Measurements from ENCODE around the gene SSX2IP. TPM values are rescaled to one million over a fixed set of nuclear protein-coding genes. Genes with fewer than 3 reads are reported as not detected.

SSX2IP gene
- total RNA-seq, 6 experiments from 2014 or later: 78.3 to 128 (median 121) TPM

DNA sequence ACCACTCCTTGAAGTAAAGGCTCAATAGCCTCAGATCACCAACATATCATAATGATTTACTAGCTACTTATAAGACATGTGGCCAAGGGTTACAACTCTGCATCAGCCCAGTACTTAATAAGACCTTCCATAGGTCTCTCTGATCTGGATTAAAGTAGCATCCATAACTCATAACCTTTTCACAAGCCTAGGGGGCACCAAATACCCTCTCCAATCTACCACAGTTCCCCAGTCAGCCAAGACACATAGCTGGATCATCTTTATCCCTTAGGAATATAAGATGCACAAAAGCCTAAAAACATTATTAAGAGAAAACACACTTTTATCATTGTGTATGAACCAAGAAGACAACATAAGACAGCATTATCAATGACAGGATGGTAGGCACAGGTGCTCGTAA is 22.1 kb downstream of the SSX2IP start:
- no peak for DNase-seq
- Mint-ChIP-seq H3K27me3 (ENCODE audit: insufficient read depth) (no peaks in the 10 kb centered on the region), H3K9me3 (no peaks in the 10 kb centered on the region), H3K27ac (no peak overlapping the region), H3K4me3 (no peak overlapping the region), H3K36me3 (ENCODE audit: low read depth) (peaks cover 41% of the 10 kb centered on the region), H3K4me1 (ENCODE audit: low read depth) (peaks cover 42% of the 10 kb centered on the region)
- TF ChIP-seq, protein P1, sequence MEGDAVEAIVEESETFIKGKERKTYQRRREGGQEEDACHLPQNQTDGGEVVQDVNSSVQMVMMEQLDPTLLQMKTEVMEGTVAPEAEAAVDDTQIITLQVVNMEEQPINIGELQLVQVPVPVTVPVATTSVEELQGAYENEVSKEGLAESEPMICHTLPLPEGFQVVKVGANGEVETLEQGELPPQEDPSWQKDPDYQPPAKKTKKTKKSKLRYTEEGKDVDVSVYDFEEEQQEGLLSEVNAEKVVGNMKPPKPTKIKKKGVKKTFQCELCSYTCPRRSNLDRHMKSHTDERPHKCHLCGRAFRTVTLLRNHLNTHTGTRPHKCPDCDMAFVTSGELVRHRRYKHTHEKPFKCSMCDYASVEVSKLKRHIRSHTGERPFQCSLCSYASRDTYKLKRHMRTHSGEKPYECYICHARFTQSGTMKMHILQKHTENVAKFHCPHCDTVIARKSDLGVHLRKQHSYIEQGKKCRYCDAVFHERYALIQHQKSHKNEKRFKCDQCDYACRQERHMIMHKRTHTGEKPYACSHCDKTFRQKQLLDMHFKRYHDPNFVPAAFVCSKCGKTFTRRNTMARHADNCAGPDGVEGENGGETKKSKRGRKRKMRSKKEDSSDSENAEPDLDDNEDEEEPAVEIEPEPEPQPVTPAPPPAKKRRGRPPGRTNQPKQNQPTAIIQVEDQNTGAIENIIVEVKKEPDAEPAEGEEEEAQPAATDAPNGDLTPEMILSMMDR (IDR thresholded peaks at IDR 0.05): peak; percentile 56; the same call in 1 of the 2 replicates

DNA sequence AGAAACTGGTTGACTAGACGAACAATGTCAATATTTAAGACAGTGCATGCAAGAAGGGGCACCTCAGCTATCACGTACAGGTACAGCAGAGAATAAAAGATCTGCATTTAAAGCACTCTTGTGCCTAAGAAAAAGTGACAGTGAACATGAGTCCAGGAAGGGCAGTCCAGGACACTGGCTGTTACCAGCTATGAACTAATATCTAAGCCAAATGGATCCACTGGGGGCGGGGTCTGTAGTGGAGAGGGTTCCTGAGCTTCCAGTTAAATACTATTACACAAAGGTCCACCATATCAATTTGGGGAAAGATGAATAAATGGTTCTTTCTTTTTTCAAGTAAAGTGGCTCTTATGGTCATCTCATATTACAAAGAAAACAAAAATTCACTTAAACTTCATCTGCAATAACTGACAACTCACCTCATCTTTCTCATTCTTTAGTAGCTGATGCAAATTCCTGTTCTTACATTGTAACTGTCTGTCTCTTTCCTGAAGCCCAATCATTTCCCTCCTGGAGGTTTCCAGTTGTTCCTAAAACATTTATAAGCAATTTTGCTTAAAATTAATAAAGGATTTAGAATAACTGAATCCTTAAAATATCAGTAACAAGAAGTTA is 24.5 kb downstream of the SSX2IP start:
- Mint-ChIP-seq H3K4me1 (ENCODE audit: low read depth) (peaks cover 32% of the 10 kb centered on the region), H3K36me3 (ENCODE audit: low read depth) (peaks cover 37% of the 10 kb centered on the region), H3K27ac (peak overlapping the region; percentile 2; the same call in 1 of the 2 replicates), H3K27me3 (ENCODE audit: insufficient read depth) (no peaks in the 10 kb centered on the region), H3K4me3 (no peak overlapping the region), H3K9me3 (no peaks in the 10 kb centered on the region)
- TF ChIP-seq, protein P1 (IDR thresholded peaks at IDR 0.05): no peak
- no peak for DNase-seq

DNA sequence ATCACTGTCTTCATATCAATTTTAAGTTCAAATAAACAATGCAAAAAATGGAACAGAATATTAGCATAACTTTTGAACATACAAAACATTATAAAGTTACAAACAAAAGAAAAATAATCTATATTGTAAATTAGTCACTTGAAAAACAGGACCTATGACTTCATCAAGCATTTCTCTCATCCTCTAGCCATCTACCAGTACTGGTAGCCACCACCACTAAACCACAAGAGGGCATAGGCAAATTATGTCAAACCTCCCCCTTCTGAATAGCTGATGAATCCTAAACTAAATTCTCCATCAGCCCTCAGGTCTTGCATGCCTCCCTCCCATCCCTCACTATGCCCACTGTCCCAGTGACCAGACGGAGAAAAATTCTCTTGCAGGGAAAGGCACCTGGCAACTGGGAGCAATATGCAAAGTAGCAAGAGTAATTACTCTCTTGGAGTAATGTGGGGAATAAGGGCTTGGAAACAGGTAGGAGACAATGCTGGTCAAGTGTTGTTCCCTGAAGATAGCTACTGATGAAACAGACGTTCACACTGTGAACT is 37.1 kb downstream of the SSX2IP start:
- no peaks in the 10 kb centered on the region; the same call in 1 of the 2 replicates for H3K27me3 Mint-ChIP-seq (ENCODE audit: insufficient read depth)
- no peaks in the 10 kb centered on the region for H3K9me3 Mint-ChIP-seq
- H3K4me3 Mint-ChIP-seq: no peak overlapping the region
- peaks cover 34% of the 10 kb centered on the region for H3K36me3 Mint-ChIP-seq (ENCODE audit: low read depth)
- peak overlapping the region; percentile 37; the same call in 1 of the 2 replicates for H3K27ac Mint-ChIP-seq
- H3K4me1 Mint-ChIP-seq (ENCODE audit: low read depth): peaks cover 25% of the 10 kb centered on the region
- DNase-seq: peak; percentile 48
- TF ChIP-seq, protein P1 (IDR thresholded peaks at IDR 0.05): peak; percentile 68

DNA sequence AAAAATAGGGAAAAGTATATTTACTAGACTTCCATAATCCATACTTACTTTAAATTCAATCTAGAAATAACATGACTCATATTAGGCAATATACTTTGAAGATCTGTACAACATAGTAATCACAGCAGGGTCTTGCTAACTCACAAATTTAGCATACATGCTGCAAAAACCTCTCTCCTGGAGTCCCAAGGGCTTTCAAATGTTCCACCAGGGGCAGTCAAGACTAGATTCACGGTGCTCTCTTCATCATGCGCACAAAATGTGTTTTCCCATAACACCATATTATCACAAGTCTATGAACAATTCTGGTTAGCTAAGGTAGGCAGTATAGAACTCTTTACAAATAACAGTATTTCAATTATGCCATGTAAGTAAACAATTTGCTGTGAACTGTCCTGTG is 45.8 kb downstream of the SSX2IP start:
- DNase-seq: no peak
- Mint-ChIP-seq H3K9me3 (no peaks in the 10 kb centered on the region), H3K4me3 (no peak overlapping the region), H3K27me3 (ENCODE audit: insufficient read depth) (no peaks in the 10 kb centered on the region; the same call in 1 of the 2 replicates), H3K36me3 (ENCODE audit: low read depth) (peaks cover 41% of the 10 kb centered on the region), H3K27ac (no peak overlapping the region), H3K4me1 (ENCODE audit: low read depth) (peaks cover 9% of the 10 kb centered on the region)
- TF ChIP-seq, protein P1 (IDR thresholded peaks at IDR 0.05): peak; percentile 20; the same call in 1 of the 2 replicates

DNA sequence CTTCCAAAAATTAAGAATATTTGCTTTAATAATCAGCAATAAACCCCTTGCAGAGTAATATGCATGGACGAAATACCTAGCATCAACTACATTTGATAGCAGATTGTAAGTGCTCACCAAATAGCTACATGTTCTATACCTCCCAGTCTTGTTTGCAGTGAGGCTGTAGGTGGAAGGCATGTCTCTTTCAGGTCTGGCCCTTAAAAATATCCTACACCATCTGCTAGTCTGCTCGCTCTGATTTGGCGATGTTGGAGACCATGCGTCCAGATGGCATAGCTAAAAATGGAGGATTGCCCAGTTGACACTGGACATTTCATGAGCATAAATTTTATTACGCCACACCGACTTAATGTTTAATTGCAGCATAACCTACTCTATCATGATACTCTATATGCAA is 47.1 kb downstream of the SSX2IP start:
- Mint-ChIP-seq H3K4me3 (no peak overlapping the region), H3K27me3 (ENCODE audit: insufficient read depth) (no peaks in the 10 kb centered on the region), H3K27ac (no peak overlapping the region), H3K9me3 (no peaks in the 10 kb centered on the region), H3K36me3 (ENCODE audit: low read depth) (peaks cover 34% of the 10 kb centered on the region), H3K4me1 (ENCODE audit: low read depth) (peaks cover 9% of the 10 kb centered on the region)
- DNase-seq: no peak
- TF ChIP-seq, protein P1 (IDR thresholded peaks at IDR 0.05): no peak
